T-helper 1 cell treated with Interleukin-12 subunit alpha and Interleukin-12 subunit beta and Interleukin-4 antibody, amounts not matched to agents 30 μg/mL and 1 μg/mL, for 36 hours (primary cell): ENCODE data around the gene LARGE1.

Source experiments
- H3K27ac Mint-ChIP-seq: one replicate; pipeline ENCODE4 v1.8.0; 2021; ENCODE audit warnings: mild to moderate bottlenecking, mixed read lengths
- H3K27me3 Mint-ChIP-seq: one replicate; pipeline ENCODE4 v1.8.0; 2021; ENCODE audit warnings: low read depth, mixed read lengths
- H3K36me3 Mint-ChIP-seq: one replicate; pipeline ENCODE4 v1.8.0; 2021; ENCODE audit warnings: low read depth, mixed read lengths
- H3K4me1 Mint-ChIP-seq: one replicate; pipeline ENCODE4 v1.8.0; 2021; ENCODE audit warnings: low read depth, mixed read lengths
- H3K4me3 Mint-ChIP-seq: one replicate; pipeline ENCODE4 v1.8.0; 2021; ENCODE audit warnings: mild to moderate bottlenecking, moderate library complexity, mixed read lengths
- H3K9me3 Mint-ChIP-seq: one replicate; pipeline ENCODE4 v1.8.0; 2021; ENCODE audit warnings: mixed read lengths

Gene LARGE1

DNA sequence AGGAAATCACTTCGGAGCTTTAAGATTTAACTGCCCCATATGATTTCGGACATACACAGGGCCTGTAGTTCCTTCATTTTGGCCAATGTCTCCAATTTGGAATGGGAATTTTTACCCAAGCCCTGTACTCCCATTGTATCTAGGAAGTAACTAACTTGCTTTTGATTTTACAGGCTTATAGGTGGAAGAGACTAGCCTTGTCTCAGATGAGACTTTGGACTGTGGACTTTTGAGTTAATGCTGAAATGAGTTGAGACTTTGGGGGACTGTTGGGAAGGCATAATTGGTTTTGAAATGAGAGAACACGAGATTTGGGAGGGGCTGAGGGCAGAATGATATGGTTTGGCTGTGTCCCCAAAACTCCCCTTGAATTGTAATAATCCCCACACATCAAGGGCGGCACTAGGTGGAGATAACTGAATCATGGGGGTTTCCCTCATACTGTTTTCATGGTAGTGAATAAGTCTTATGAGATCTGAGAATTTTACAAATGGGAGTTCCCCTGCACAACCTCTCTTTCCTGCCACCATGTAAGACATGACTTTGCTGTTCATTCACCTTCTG is 130.5 kb downstream of the LARGE1 start:
- H3K4me3 Mint-ChIP-seq = no peak overlapping the region
- no peak overlapping the region for H3K27ac Mint-ChIP-seq

DNA sequence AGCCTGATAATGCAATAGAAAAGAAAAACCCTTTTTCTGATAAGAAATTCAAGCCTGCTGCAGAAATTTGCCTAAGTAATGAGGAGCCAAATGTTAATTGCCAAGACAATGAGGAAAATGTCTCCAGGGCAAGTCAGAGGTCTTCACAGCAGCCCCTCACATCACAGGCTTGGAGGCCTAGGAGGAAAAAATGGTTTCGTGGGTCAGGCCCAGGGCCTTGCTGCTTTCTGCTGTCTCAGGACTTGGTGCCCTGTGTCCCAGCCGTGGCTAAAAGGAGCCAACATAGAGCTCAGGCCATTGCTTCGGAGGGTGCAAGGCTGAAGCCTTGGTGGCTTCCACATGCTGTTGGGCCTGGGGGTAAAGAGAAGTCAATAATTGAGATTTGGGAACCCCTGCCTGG is 131.3 kb downstream of the LARGE1 start:
- Mint-ChIP-seq H3K27me3 (no peaks in the 10 kb centered on the region), H3K27ac (no peak overlapping the region), H3K9me3 (peaks cover 57% of the 10 kb centered on the region), H3K4me1 (no peaks in the 10 kb centered on the region), H3K4me3 (no peak overlapping the region), H3K36me3 (peaks cover 2% of the 10 kb centered on the region)

More for the DNA sequence above, 130.5 kb downstream of the LARGE1 start:
- Mint-ChIP-seq H3K27me3 (no peaks in the 10 kb centered on the region), H3K4me1 (no peaks in the 10 kb centered on the region), H3K9me3 (peaks cover 57% of the 10 kb centered on the region), H3K36me3 (peaks cover 2% of the 10 kb centered on the region)

DNA sequence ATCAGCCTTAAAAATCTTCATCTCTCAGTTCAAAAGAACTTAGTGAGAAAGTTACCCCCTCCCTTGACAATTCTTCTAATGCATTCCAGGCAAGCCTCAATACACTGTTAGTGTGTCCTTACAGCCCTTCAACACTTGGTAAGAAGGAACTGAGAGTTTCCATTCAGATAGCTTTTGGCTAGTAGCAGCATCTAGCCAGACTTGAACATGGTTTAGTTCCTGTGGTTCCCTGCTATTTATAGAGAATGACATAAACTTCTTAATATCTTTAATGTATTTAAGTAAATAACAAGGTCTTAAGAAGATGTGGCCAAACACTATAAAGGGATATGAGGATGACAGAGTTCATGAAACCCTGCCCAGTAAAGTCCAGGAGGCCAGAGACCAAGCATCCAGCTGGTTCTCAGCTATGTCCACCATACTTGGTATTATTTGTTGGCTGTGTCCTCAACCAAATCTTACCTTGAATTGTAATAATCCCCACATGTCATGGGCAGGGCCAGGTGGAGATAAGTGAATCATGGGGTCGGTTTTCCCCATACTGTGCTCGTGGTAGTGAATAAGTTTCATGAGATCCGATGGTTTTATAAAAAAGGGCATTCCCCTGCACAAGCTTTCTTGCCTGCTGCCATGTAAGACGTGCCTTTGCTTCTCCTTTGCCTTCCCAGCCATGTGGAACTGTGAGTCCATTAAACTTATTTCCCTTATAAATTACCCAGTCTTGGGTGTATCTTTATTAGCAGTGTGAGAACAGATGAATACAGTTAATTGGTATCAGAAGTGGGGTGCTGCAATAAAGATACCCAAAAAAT is 132.4 kb downstream of the LARGE1 start:
- Mint-ChIP-seq H3K36me3 (no peaks in the 10 kb centered on the region), H3K27me3 (no peaks in the 10 kb centered on the region), H3K27ac (no peak overlapping the region), H3K4me1 (no peaks in the 10 kb centered on the region), H3K4me3 (no peak overlapping the region), H3K9me3 (peaks cover 56% of the 10 kb centered on the region)

DNA sequence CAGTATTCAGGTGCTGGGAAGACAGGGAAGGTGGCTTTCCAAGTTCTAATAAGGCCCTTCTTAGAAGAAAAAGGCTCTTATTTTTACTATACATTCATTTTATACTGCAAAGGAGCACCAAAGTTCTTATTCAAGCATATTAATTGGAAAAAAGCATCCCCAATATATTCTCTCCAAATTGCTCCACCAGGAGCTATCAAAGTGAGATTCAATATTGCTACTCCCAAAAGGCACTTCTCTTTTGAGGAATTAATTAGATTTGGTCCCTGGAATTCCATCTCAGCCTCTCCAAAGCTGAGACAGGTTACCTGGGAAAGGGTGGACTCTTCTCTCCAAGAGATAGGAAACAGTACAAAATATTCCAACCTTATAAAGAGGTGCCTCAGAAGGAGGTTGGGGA is 134.1 kb downstream of the LARGE1 start:
- Mint-ChIP-seq H3K27ac (no peak overlapping the region), H3K9me3 (peaks cover 49% of the 10 kb centered on the region), H3K4me1 (no peaks in the 10 kb centered on the region), H3K27me3 (no peaks in the 10 kb centered on the region), H3K4me3 (no peak overlapping the region), H3K36me3 (no peaks in the 10 kb centered on the region)

DNA sequence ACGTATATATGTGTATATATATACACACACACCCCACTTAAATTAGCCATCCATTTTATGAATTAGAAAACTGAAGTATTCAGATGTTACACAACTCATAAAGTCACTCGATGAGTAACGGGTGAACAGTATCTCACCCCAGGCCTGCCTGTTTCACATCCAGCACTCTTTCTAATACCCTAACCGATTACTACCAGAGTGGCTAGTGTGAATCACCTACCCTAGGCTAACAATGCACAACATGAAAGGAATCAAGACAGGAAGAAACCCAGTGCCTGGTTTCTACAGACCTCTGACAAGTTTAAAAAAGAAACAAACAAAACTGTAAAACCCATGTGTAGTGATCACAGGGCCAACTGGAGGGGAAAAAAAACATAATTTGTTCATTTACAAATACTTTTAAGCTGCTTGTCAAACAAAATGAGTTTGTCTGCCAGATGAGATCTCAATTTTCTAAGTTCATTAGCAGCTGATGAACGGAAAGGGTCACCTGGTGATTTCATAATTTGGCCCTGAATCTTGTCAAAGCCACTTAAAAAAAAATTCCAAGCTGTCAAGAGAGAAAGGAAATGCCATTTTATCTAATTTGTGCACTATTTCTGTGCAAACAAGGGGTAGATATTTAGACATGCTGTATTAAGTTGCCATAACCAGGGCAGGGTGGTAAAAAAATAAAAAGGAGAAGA is 134.8 kb downstream of the LARGE1 start:
- H3K27ac Mint-ChIP-seq = no peak overlapping the region
- H3K4me1 Mint-ChIP-seq = no peaks in the 10 kb centered on the region
- H3K27me3 Mint-ChIP-seq = no peaks in the 10 kb centered on the region
- no peak overlapping the region for H3K4me3 Mint-ChIP-seq
- no peaks in the 10 kb centered on the region for H3K36me3 Mint-ChIP-seq
- peaks cover 51% of the 10 kb centered on the region for H3K9me3 Mint-ChIP-seq

DNA sequence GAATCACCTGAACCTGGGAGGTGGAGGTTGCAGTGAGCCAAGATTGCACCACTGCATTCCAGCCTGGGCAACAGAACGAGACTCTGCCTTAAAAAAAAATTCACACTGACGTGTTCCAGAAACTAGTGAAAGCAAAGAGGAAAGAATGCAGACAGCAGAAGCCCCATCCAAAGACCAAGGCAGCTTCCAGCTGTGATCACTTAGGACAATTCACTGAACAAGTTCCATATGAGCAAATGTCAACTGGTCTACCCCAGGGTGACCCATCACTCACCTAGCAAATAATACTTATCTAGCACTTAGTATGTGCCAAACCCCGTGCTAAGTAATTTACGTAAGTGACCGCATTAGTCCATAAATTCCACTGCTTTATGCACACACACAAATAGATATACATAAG is 138.9 kb downstream of the LARGE1 start:
- H3K27ac Mint-ChIP-seq = no peak overlapping the region
- no peak overlapping the region for H3K4me3 Mint-ChIP-seq
- no peaks in the 10 kb centered on the region for H3K4me1 Mint-ChIP-seq
- no peaks in the 10 kb centered on the region for H3K27me3 Mint-ChIP-seq
- H3K9me3 Mint-ChIP-seq = peaks cover 37% of the 10 kb centered on the region
- H3K36me3 Mint-ChIP-seq = no peaks in the 10 kb centered on the region

DNA sequence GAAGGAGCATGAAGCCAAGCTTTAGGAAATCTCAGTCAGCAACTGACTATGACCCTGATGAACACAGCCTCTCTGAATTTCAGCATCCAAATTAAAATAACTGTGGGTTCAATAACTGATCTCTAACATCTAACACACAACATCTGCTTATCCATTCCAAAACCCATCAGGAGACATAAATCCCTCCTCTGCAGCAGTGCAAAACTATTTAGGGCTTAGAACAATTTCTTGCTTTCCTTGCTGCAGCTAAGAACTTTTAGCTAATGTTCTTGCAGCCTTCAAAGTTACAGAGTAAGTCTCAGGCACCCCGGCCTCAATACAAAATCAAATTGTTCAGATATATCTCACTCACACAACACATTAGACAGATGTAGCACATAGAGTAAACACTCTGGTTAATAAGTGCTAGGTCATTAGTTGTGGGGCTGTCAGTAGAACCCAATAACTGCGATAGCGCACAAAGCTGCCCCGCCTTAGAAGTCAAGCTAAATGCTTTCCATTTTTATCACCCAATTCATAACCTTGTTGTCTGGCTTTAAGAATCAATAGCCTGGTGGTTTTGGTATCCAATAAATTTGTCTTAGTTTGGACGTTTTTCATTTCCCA is 139.6 kb downstream of the LARGE1 start:
- H3K36me3 Mint-ChIP-seq = no peaks in the 10 kb centered on the region
- no peaks in the 10 kb centered on the region for H3K27me3 Mint-ChIP-seq
- H3K4me3 Mint-ChIP-seq = no peak overlapping the region
- no peak overlapping the region for H3K27ac Mint-ChIP-seq
- H3K4me1 Mint-ChIP-seq = no peaks in the 10 kb centered on the region
- H3K9me3 Mint-ChIP-seq = peaks cover 36% of the 10 kb centered on the region

DNA sequence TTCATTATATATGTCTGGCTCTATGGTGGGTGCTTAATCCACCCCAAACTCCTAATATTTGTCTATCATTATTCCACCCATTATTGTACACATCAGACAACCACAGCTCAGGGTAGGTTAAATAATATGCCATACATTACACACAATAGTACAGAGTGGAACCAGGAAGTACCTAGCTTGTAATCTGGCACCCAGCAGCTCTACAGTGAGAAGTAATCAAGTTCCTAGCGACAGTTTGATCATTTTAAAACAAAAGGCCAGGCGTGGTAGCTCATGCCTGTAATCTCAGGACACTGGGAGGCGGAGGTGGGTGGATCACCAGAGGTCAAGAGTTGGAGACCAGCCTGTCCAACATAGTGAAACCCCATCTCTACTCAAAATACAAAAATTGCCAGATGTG is 141.0 kb downstream of the LARGE1 start:
- no peaks in the 10 kb centered on the region for H3K4me1 Mint-ChIP-seq
- no peak overlapping the region for H3K4me3 Mint-ChIP-seq
- H3K27ac Mint-ChIP-seq = no peak overlapping the region
- H3K9me3 Mint-ChIP-seq = peaks cover 29% of the 10 kb centered on the region
- no peaks in the 10 kb centered on the region for H3K27me3 Mint-ChIP-seq
- no peaks in the 10 kb centered on the region for H3K36me3 Mint-ChIP-seq

DNA sequence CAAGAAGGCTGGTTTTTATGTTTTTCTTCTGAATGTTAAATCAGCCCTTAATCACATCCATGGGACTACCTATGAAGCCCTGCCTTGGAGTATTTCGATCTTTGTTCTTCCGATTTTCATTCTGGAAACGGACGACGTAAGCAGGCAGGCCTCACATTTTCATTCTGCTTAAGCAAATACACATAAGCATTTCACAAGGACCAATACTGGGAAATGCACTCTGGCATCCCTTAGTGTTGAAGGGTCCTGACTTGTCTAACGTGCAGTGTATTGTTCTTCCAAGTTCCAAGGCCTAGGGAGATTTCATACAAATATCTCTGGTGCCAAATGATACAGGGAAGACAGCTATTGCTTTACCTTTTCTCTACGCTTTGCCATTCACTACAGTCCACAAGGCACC is 143.8 kb downstream of the LARGE1 start:
- Mint-ChIP-seq H3K4me3 (no peak overlapping the region), H3K36me3 (no peaks in the 10 kb centered on the region), H3K9me3 (peaks cover 30% of the 10 kb centered on the region), H3K27me3 (no peaks in the 10 kb centered on the region), H3K4me1 (no peaks in the 10 kb centered on the region), H3K27ac (no peak overlapping the region)

DNA sequence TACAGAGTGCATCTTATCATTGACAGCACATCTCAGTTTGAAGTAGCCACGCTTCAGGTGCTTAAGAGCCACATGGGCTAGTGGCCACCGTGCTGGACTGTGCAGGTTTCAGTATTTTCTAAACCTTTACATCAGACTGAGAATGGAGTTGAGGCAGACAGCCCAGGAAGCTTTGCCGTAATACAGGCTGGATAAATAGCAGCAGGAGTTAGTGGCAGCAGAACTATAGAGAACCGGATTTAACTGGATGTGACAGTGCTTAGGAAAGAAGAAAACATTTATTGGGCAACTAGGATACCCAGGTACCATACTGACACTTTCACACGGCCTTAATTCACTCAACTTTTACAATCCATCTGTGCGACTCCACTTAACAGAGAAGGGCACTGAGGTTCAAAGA is 145.5 kb downstream of the LARGE1 start:
- H3K27me3 Mint-ChIP-seq = no peaks in the 10 kb centered on the region
- no peaks in the 10 kb centered on the region for H3K36me3 Mint-ChIP-seq
- H3K27ac Mint-ChIP-seq = no peak overlapping the region
- peaks cover 24% of the 10 kb centered on the region for H3K9me3 Mint-ChIP-seq
- no peaks in the 10 kb centered on the region for H3K4me1 Mint-ChIP-seq
- H3K4me3 Mint-ChIP-seq = no peak overlapping the region

DNA sequence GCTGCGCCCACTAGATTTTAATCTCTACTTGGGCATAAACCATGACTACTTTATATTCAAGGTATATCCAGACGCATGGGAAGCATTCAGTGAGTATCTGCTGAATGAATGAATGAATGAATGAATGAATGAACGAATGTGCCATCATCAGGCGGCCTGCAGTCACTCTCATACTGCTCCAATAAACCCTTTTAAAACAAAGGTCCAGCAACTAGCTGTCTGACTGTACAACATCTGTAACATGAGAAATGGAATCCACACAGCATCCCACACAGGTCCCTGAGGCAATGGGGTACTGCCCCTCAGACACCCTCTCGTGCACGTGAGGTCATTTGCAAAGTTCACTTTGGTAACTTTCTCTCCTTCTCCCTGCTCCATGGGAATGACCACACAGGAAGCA is 147.5 kb downstream of the LARGE1 start:
- H3K4me3 Mint-ChIP-seq = no peak overlapping the region
- no peaks in the 10 kb centered on the region for H3K36me3 Mint-ChIP-seq
- no peaks in the 10 kb centered on the region for H3K27me3 Mint-ChIP-seq
- H3K4me1 Mint-ChIP-seq = no peaks in the 10 kb centered on the region
- no peak overlapping the region for H3K27ac Mint-ChIP-seq
- peaks cover 14% of the 10 kb centered on the region for H3K9me3 Mint-ChIP-seq

DNA sequence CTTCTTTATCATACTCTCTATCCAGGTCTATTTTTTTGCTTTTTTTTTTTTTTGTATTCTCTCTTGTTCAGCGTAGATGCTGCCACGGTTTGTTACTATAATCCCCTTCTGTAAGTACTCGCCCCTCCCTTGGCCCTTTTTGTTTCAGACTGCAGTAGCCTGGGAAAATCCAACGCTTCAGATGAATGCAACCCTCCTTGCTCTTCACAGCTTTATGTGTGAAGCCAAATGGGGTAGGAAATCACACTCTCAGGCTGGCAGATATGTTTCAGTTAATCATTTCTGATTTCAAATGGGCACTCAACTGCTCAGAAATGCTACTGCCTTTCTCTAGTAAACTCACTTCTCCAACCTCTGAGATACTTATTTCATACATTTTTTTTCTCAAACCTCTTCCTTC is 149.1 kb downstream of the LARGE1 start:
- no peaks in the 10 kb centered on the region for H3K36me3 Mint-ChIP-seq
- peaks cover 10% of the 10 kb centered on the region for H3K9me3 Mint-ChIP-seq
- no peak overlapping the region for H3K27ac Mint-ChIP-seq
- no peaks in the 10 kb centered on the region for H3K4me1 Mint-ChIP-seq
- H3K27me3 Mint-ChIP-seq = no peaks in the 10 kb centered on the region
- H3K4me3 Mint-ChIP-seq = no peak overlapping the region

DNA sequence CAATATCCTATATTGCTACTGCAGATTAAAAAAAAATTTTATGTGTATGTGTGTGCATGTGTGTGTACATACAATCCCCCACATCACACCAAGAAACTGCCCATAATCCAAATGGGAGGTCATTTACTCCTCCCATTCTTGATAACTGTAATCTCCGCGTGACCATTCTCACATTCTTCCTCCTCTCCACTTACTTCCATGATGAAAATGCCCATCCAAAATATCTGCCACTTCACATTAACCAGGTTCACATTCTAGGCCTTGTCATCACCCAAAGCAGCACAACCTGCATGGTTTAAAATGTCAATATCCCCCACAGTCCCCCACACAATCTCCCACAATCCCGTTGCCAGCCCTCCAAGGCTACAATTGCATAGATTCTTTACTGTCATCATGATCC is 149.6 kb downstream of the LARGE1 start:
- H3K27ac Mint-ChIP-seq = no peak overlapping the region
- no peaks in the 10 kb centered on the region for H3K4me1 Mint-ChIP-seq
- H3K27me3 Mint-ChIP-seq = no peaks in the 10 kb centered on the region
- H3K9me3 Mint-ChIP-seq = peaks cover 14% of the 10 kb centered on the region
- no peaks in the 10 kb centered on the region for H3K36me3 Mint-ChIP-seq
- no peak overlapping the region for H3K4me3 Mint-ChIP-seq

DNA sequence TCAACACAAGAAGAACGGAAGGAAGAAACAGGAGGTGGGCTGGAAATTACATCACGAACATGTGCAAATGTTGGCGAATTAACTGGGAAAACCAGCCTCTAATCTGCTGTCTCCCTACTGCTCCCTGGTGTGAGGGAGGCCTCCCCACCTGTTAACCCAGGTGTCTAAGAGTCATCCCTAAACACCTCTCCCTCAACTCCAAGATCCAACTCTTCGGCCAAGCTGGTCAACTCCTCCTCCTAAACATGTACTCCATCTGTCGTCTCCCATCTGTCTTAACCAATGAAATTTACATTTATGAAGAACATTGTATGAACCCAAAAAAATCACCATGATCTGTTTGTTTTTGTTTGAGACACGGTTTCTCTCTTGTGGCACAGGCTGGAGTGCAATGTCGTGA is 154.2 kb downstream of the LARGE1 start:
- no peaks in the 10 kb centered on the region for H3K4me1 Mint-ChIP-seq
- H3K27me3 Mint-ChIP-seq = no peaks in the 10 kb centered on the region
- no peak overlapping the region for H3K4me3 Mint-ChIP-seq
- H3K36me3 Mint-ChIP-seq = no peaks in the 10 kb centered on the region
- H3K9me3 Mint-ChIP-seq = peaks cover 20% of the 10 kb centered on the region
- H3K27ac Mint-ChIP-seq = no peak overlapping the region

DNA sequence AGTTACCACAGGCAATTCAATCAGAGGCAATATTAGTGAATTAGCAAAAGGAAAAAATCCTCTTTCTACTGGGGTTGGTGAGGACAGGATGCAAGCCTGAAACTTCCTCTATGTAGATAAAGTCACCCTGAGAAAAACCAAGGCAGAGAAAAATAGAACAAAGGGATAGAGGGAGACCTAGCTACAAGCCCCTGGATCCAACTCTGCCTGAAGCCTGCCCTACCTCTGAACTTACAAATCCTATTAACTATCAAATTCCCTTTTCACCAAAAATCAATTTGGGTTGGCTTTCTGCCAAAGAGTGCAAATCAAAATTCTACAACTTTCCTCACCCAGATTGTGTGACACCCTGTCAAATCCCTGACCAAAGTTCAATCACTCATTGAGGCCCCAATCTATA is 161.3 kb downstream of the LARGE1 start:
- no peak overlapping the region for H3K27ac Mint-ChIP-seq
- H3K36me3 Mint-ChIP-seq = no peaks in the 10 kb centered on the region
- H3K4me3 Mint-ChIP-seq = no peak overlapping the region
- H3K9me3 Mint-ChIP-seq = peaks cover 62% of the 10 kb centered on the region
- no peaks in the 10 kb centered on the region for H3K4me1 Mint-ChIP-seq
- no peaks in the 10 kb centered on the region for H3K27me3 Mint-ChIP-seq
